Left colon (tissue), 2 donors: Measurements from ENCODE around the gene SNRPD1. TPM values are rescaled to one million over a fixed set of nuclear protein-coding genes. Genes with fewer than 3 reads are reported as not detected.
"Not testable (repeated sequence)": the region's sequence is repeated elsewhere in the genome, so short reads cannot be mapped to it uniquely, and the experiment has no call there.

ENCODE experiments used
- ATAC-seq: fragments of 200-7000 bp; cut with Tn5 transposase; one replicate; pipeline ENCODE4 v1.9.1; 2020; ENCODE audit warnings: mild to moderate bottlenecking, moderate library complexity
- DNase-seq, 2 donors: peaks; one replicate each; pipeline ENCODE4 v3.0.0-alpha.2; 2020
- intact Hi-C, 2 donors: fragments of 100-400 bp; cut with DNase I in 1 of 2; cut with micrococcal nuclease in 1 of 2; formaldehyde crosslinking; loops; one replicate each; pipeline versions ENCODE4 v1.11.2 to v1.14.0; 2022; cut with DNase I, micrococcal nuclease
- long read RNA-seq: library from polyadenylated mRNA; unstranded; transcript quantifications from one replicate; pipeline ENCODE4 v2.0.0, GENCODE V29; 2021
- total RNA-seq, 2 donors: library from RNA; stranded (reverse); fragmentation: NEBNext Ultra II Directional; extraction: Animal tissue kit (Norgen Biotek cat#: 25700); gene quantifications; one replicate each; pipeline ENCODE4 v1.2.1, GENCODE V29; 2021
- donor health status: DM: no; HTN: no; CAD: no.
- donor health status: DM: yes; HTN: yes; CAD: no.

Gene SNRPD1
- 10 to 100 TPM; 24.2 to 44.4 TPM for total RNA-seq
- long read RNA-seq, full-length matches to known transcripts = 34 of 37 reads
- long read RNA-seq, partial matches to known transcripts = 0 of 37 reads
- long read RNA-seq, other reads (novel, unspliced or antisense) = 3 of 37 reads

DNA sequence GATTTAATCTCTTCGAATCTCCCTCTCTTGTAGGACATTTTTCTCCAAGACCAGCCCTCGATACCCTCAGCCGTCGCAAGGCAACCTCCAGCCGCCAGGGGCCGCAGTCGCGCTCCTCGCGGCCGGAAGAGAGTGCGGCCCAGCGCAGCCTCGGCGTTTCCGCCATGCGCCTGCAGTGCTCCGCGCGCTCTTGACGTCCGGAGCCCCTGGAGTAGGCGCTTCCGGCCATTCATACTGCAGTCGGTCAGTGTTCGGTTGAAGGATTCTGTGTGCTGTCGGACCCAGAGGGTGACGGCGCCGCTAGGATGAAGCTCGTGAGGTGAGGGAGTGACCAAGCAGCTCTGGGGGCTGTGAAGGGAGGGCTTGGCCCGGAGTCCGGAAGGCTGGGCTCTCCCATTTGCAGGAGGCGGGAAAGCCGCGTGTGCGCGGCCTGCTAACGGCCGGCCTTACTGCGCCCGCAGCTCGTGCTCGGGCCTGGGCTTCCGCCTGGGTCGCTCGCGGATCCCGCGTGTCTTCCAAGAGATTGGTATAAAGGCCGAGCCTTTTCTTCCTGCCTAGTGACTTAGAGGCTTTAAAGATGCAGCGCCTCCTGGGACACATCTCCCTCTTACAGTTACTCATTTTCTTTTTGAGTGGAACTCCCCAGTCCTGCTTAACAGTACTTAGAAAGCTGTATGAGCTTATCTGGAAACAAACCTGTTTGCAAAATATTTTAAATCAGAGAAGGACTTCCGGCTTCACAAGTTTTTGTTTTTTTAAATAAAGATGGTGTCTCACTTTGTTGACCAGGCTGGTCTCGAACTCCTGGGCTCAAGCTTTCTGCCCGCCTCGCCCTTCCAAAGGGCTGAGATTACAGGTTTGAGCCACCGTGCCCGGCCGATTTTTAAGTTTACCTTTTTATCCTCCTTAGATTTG lies at the start of gene SNRPD1:
TSS of gene SNRPD1 (plus strand) at position 190 of the 915 bp plus-strand sequence. CDS start at position 306, 116 bp downstream.
- peak; percentile 98 for ATAC-seq
- DNase-seq = peak; percentile 84 to 92
- intact Hi-C loops = loop anchor here in 1 of 2 donors (10.0 kb wide), 2 partner anchors 92 to 132 kb away; partner anchors contain the start of genes ABHD3 and MIB1

DNA sequence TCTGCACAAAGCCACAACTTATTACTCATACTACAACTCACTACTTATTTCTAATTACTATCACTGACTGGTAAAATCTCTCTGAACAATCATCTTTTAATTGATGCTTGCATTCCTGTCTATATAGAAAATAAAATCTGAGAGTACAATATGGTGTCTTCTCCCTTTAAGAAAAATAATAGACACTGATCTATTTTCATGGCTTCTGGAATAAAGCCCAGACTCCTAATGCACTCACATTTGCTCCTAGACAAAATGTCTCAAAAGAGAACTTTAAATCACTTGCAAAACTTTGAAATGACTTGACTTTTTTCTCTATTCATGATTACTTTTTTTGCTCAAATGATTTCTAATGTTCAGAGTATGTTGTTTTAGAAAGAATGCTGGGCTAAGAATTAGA lies 40.3 kb upstream of the SNRPD1 start:
- intact Hi-C loops = no loop called here
- DNase-seq (no peak), ATAC-seq (no peak)

DNA sequence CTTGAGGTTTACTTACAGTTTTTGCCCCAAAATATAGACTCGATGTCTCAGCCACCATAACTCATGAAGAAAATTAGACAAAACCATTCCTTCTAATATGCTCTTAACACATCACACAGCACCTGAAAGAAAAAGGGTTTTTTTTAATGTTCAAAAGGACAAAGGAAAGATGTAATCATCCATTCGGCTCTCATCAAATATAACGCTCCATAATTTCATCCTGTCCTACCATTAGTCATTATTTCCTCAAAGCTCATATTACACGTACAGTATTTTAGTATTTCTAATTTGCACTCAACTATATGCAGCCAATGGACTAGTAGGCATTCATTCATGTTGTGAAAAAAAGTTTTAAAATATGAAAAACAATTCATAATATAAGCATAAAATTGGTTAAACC lies 36.5 kb upstream of the SNRPD1 start:
- DNase-seq (no peak), ATAC-seq (no peak)
- intact Hi-C loops = no loop called here

DNA sequence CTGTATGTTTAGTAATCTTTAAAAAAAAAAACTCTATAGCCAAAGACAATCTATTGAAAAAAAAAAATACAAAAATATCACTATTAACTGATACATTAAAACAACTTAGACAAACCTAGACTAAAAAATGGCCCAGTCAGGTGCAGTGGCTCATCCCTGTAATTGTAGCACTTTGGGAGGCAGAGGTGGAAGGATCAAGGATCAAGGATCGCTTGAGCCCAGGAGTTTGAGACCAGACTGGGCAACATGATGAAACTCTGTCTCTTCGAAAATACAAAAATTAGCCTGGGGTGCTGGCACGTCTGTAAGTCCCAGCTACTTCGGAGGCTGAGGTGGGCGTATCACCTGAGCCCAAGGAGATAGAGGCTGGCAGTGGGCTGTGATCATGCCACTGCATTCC lies 27.7 kb upstream of the SNRPD1 start:
- intact Hi-C loops = no loop called here
- no peak for ATAC-seq

DNA sequence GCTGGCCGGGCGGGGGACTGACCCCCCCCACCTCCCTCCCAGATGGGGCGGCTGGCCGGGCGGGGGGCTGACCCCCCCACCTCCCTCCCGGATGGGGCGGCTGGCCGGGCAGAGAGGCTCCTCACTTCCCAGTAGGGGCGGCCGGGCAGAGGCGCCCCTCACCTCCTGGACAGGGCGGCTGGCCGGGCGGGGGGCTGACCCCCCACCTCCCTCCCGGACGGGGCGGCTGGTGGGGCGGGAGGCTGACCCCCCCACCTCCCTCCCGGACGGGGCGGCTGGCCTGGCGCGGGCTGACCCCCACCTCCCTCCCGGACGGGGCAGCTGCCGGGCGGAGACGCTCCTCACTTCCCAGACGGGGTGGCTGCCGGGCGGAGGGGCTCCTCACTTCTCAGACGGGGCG lies 19.8 kb upstream of the SNRPD1 start:
- DNase-seq, ATAC-seq, intact Hi-C loops: not testable (repeated sequence)

More for the DNA sequence above, 27.7 kb upstream of the SNRPD1 start:
- DNase-seq = no peak

DNA sequence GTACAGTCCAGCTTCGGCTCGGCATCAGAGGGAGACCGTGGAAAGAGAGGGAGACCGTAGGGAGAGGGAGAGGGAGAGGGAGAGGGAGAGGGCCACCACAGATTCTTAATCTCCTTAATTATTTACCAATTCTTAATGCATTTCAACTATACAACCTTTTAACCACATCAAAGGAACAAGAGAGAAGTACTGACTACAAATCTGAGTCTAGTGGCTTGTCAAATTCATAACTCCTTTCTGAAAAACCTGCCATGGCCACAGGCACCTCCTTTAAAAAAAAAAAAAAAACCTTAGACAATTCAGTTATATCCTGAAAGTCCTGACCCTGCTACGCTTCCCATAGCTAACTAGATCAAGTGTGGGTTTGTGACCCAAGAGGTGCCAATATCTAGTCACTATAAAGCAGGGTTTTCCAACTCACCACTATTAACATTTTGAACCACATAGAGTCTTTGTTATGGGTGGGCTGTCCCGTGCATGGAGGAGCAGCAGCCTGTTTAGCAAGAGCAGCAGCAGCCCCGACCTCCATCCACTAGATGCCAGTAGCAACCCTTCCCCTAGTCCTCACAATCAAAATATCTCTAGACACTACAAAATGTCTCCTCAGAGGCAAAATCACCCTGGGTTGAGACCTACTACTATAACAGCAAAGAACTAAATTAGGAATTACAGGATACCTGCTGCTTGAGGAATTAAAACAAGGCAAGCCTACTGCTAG lies 18.4 kb upstream of the SNRPD1 start:
- DNase-seq (no peak), ATAC-seq (no peak)
- intact Hi-C loops = no loop called here

DNA sequence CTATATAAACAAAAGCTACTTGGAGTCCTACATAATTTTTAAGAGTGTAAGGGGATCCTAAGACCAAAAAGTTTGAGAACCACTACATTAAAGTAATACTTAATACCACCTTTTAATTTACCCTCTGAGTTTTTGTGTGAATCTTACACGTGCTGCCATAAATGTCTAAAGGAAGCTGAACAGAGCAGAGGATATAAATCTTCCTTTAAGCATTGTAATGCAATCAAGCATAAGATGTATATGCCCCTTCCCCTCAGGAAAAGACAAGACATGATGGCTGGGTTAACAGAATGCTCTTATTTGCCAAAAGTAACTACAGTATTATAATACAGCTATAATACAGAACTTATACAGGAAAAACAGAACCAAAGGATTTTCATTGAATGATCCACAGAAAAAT lies 14.5 kb upstream of the SNRPD1 start:
- intact Hi-C loops = no loop called here
- DNase-seq (no peak), ATAC-seq (no peak)

DNA sequence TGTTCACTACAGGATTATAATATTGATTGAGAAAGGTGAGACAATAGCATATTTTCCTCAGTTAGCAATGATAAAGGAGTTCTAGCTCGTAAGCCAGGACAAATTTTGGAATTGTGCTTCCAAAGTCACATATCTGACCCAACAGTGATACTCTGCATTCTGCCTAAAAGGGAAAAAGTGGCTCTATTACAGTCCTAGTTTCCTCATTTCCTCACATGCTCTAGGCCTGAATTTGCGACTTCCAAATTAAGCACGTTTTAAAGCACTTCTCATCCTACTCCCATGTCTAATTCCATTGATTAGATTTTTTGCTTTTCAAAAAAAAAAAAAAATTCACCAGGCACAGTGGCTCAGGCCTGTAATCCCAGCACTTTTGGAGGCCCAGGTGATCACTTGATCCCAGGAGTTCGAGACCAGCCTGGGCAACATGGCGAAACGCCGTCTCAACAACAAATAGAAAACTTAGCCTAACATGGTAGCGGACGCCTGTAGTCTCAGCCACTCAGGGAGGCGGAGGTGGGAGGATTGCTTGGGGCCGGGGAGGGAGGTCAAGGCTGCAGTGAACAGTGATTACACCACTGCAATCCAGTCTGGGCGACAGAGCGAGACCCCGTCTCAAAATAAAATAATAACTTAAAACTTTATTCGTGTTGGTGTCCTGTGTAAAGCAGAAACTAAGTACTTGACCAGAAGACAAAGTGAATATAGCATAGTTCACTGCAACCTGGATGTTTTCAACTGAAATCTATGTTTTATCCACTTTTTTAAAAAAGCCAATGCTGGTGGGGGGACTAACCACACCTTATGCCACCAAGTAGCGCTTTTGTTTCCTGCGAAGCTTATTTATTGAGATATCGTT lies 13.2 kb upstream of the SNRPD1 start:
- DNase-seq = peak in 1 of 2 donors; percentile 31
- intact Hi-C loops = no loop called here
- ATAC-seq = no peak

DNA sequence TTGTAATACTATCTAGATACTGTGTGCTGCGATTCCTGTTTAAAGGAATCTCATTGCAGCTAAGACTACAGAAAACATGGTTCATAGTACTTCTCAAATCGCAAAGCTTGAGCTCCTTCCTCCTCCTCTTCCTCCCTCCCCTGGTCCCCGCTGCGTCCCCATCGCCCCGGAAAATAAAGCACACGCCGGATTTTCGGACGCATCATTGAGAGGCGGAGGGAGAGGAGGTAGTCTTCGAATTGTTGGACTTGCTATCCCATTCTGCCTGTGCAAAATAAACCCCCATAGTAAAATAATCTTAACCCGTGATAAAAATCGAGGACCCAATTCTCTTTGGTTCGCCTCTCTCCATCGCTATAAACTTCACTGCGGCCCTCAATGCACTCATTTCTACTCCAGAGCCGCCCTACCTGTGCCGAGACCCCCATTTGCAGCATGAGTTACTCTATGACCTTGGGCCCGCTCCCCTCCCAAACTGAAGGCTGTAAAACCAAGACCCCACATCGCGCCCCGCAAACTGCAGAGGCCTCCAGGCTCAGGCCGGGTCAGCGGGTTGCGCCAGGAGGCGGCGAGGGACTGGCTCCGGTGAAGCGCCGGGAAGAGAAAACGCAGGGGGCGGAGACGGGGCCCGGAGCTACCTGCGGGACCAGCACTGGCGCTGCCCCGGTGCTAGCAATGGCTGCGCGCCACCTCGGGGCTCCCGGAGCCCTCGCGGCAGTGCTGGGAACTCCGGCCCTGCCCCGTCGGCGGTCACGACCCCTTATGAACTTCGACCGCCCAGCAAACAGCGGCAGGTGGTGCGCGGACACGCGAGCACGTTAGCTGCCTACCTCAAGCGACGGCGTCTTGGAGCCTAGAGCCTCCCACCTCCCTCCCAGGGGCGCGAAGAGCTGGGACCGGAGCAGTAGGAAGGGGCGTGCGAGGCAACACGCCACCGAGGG lies 12.3 kb upstream of the SNRPD1 start:
- ATAC-seq (peak; percentile 69), DNase-seq (peak in 1 of 2 donors; percentile 82)
- intact Hi-C loops = no loop called here

DNA sequence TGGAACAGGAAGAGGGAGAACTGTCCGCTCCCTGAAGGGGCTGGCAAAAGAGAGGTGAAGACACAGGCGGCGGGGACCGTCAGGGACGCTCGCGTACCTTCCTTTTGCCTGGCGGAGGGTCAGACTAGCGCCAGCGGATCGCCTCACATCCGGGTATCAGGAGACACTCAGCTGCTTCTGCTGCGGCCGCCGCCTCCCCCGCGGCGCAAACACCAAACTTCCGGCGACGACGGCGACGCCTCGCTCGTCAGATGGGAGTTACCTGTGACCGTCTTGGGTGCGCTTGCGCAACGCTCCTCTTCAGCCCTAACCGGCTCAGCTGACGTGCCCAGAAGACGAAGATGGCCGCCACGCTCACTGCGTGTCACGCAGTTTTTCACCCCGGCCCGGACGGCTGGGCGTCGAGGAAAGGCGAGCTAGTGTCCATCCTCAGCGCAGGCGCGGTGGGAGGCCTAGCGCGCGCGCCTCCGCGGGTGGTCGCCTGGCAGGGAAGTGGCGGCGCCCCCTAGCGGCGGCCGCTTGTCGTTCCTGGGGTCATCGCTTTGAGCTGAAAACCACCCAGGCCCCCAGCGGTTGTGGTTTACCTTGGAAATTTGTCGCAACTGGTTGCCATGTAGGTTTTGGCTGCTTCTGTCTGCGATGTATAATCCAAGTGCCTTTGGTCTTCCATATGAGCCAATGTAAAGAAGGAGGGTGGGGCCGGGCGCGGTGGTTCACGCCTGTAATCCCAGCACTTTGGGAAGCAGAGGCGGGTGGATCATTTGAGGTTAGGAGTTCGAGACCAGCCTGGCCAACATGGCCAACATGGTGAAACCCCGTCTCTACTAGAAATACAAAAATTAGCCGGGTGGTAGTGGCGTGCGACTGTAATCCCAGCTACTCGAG lies 11.3 kb upstream of the SNRPD1 start, which contains the start of gene ESCO1:
TSS of gene ESCO1 (minus strand) at position 179 of the 885 bp plus-strand sequence. CDS start 25,861 bp downstream, outside the sequence.
- DNase-seq (peak; percentile 96 to 98), ATAC-seq (peak; percentile 88)
- intact Hi-C loops = no loop called here

DNA sequence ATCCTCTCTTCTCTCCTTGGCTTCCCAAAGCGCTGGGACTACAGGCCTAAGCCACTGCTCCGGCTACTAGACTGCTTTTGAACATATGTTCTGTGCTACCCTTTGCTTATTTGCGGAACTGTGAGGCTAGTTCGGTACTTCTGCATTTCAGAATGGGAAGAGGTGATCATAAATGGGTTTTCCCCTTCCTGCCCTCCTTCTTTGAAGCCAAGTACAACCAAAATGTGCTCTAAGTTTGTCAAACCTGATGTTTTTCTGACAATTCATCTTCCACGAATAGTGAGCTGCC lies 9.9 kb upstream of the SNRPD1 start:
- no peak for DNase-seq
- no peak for ATAC-seq
- intact Hi-C loops = no loop called here

DNA sequence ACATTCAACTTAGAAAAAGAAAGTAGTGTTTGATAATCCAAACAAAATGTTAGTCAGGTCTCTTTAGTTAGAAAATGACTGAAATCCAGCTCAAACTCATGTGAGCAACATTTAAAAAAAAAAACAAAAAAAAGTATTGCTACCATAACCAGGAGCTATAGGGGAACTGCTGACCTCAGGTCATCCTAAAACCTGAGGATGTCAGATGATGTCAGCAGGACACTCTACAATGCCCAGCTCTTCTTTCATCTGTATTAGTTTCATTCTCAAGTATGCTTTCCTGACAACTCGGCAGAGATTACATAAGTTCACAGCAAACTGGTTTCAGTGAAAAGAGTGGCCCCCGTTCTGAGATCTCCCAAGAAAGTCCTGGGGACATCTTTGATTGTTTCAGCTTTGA lies 7.4 kb upstream of the SNRPD1 start:
- DNase-seq (no peak), ATAC-seq (no peak)
- intact Hi-C loops = no loop called here

DNA sequence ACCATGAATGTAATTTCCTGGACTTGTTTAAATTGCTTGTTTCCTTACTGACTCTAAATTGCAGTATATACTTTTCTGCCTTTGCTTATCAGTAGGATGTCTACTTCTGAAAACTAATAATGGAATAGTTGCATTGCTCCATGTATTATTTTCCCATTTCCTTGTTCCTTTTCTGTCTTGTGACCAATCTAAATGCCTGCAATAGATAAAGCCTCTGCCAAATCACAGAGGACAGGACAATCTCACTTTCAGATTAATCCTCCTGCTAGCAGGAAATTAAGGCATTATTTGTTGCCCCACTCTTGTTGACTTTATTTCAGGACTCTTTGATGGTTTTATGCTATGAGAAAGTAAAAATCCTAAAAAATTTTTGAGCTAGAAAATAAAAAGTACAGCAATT lies 6.9 kb upstream of the SNRPD1 start:
- ATAC-seq = no peak
- no peak for DNase-seq
- intact Hi-C loops = no loop called here

DNA sequence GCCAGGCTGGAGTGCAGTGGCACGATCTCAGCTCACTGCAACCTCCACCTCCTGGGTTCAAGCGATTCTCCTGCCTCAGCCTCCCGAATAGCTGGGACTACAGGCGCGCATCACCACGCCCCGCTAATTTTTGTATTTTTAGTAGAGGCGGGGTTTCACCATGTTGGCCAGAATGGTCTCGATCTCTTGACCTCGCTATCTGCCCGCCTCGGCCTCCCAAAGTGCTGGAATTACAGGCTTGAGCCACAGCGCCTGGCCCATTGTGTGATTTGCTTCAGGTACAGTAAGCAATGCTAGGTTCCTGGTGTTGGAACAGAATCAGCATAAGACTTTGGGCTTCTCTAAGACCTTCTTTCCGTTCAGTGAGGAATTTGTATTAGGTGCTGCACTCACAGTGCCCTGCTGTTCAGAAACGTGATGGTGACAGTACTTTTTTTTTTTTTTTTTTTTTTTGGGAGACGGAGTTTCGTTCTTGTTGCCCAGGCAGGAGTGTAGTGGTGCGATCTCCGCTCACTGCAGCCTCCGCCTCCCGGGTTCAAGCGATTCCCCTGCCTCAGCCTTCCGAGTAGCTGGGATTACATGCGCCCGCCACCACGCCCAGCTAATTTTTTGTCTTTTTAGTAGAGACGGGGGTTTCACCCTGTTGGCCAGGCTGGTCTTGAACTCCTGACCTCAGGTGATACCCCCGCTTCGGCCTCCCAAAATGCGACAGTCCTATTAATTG lies 551 bp upstream of the SNRPD1 start:
- not testable (repeated sequence) for DNase-seq
- intact Hi-C loops = loop anchor here in 1 of 2 donors (10.0 kb wide), 2 partner anchors 93 to 133 kb away; partner anchors contain the start of genes ABHD3 and MIB1
- peak; percentile 9 for ATAC-seq

DNA sequence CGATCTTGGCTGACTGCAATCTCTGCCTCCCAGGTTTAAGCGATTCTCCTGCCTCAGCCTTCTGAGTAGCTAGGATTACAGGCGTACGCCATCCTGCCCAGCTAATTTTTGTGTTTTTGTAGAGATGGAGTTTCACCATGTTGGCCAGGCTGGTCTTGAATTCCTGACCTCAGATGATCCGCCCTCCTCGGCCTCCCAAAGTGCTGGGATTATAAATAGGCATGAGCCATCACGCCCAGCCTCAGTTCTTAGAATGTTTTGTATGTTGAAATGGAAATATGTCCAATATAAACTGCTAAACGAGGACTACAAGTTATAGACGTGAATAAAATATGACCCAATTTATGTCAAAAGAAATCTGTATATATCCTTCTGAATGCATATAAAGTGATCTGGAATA lies 9.5 kb downstream of the SNRPD1 start:
- ATAC-seq, DNase-seq, intact Hi-C loops: not testable (repeated sequence)
